K562 (cell line): ENCODE data around the gene CHGA. TPM values are rescaled to one million over a fixed set of nuclear protein-coding genes. Genes with fewer than 3 reads are reported as not detected.

Experiments
- ATAC-seq: fragments of 200-7000 bp; cut with Tn5 transposase; 3 replicates; pipeline ENCODE4 v1.9.1; 2020; ENCODE audit warnings: moderate library complexity
- BruUV-seq: library from RNA; stranded (reverse); fragments of 400-500 nt; replicated peaks from 2 replicates; lab custom pipeline; 2021; lab: Mats Ljungman, UMichigan
- CTCF ChIA-PET: fragments of 300-600 bp; formaldehyde crosslinking; extraction: SDS; loops from one replicate; lab custom pipeline; 2021; ENCODE audit warnings: low intra/inter-chr PET ratio; lab: Yijun Ruan, JAX
- POLR2A ChIA-PET: fragments of 300-600, 350-650 bp; sonication (Branson Sonifier 250); formaldehyde crosslinking; extraction: SDS; loops from one replicate; lab custom pipeline; 2021; ENCODE audit warnings: antibody characterized with exemption, inconsistent platforms; lab: Yijun Ruan, JAX
- DNase-seq, 4 experiments: peaks; one replicate each; pipeline versions ENCODE4 v3.0.0 to v3.0.0-alpha.2; 2011 to 2018; ENCODE audit warnings: low spot score in 3 of 4, mixed read lengths in 3 of 4; ENCODE audit errors: extremely low read depth in 1 of 4
- FAIRE-seq: peaks from 2 replicates; lab custom pipeline; 2011; peaks lifted over from hg19 to GRCh38; lab: Jason Lieb, UNC
- H2AFZ ChIP-seq: 2 replicates; pipeline ENCODE4 v1.6.0; 2011; ENCODE audit warnings: low read depth, low read length, control low read depth, inconsistent platforms
- H3K27ac ChIP-seq: fragments of 200-600 bp; 3 replicates; pipeline ENCODE4 v1.8.0; 2011; ENCODE audit warnings: low read depth, mild to moderate bottlenecking, control low read depth, inconsistent platforms, low read length, moderate library complexity, mixed read lengths; ENCODE audit errors: extremely low read depth
- H3K27me3 ChIP-seq, 2 experiments: fragments of 300-600 bp in 1 of 2; 2 replicates in 1 of 2; 3 replicates in 1 of 2; pipeline versions ENCODE4 v1.6.0 to v1.8.0; 2011; ENCODE audit warnings: inconsistent platforms in 2 of 2, low read length in 2 of 2, mild to moderate bottlenecking in 1 of 2, mixed read lengths in 1 of 2, moderate library complexity in 1 of 2; ENCODE audit not compliant: control insufficient read depth in 2 of 2, insufficient read depth in 2 of 2
- H3K36me3 ChIP-seq: fragments of 300-600 bp; 3 replicates; pipeline ENCODE4 v1.8.0; 2011; ENCODE audit warnings: mild to moderate bottlenecking, low read length, inconsistent platforms; ENCODE audit not compliant: control insufficient read depth, insufficient read depth
- H3K4me1 ChIP-seq, 2 experiments: fragments of 200-600 bp in 1 of 2; replicated peaks in 1 of 2; 2 replicates in 1 of 2; 3 replicates in 1 of 2; pipeline versions ENCODE4 v1.5.1 to v1.8.0; 2011; ENCODE audit warnings: inconsistent platforms in 2 of 2, low read length in 2 of 2, mild to moderate bottlenecking in 1 of 2, mixed read lengths in 1 of 2, moderate library complexity in 1 of 2; ENCODE audit not compliant: control insufficient read depth in 2 of 2, insufficient read depth in 2 of 2
- H3K4me2 ChIP-seq: 2 replicates; pipeline ENCODE4 v1.6.1; 2011; ENCODE audit warnings: low read length, control low read depth, inconsistent platforms, mixed read lengths; ENCODE audit not compliant: insufficient read depth
- H3K4me3 ChIP-seq: fragments of 200-600 bp; sonication (generic), shearing (Covaris generic); 2 replicates; pipeline ENCODE4 v1.5.1; 2016; ENCODE audit warnings: control low read depth, inconsistent platforms
- H3K79me2 ChIP-seq: fragments of 200-600 bp; 3 replicates; pipeline ENCODE4 v1.8.0; 2011; ENCODE audit warnings: low read length, inconsistent platforms; ENCODE audit not compliant: control insufficient read depth, insufficient read depth
- H3K9ac ChIP-seq, 2 experiments: 2 replicates each; pipeline versions ENCODE4 v1.6.0 to v1.6.1; 2011; ENCODE audit warnings: low read depth in 2 of 2, low read length in 2 of 2, control low read depth in 1 of 2, inconsistent platforms in 1 of 2, mild to moderate bottlenecking in 1 of 2, mixed read lengths in 1 of 2; ENCODE audit not compliant: insufficient read depth in 1 of 2
- H3K9me1 ChIP-seq: one replicate; pipeline ENCODE4 v1.6.0; 2011; ENCODE audit warnings: inconsistent platforms, mild to moderate bottlenecking, low read length, moderate library complexity; ENCODE audit not compliant: control insufficient read depth, insufficient read depth
- H3K9me3 ChIP-seq: replicated peaks from 2 replicates; pipeline ENCODE4 v1.5.1; 2011; ENCODE audit warnings: low read depth, low read length, inconsistent platforms; ENCODE audit not compliant: control insufficient read depth, insufficient read depth
- H4K20me1 ChIP-seq: replicated peaks from 2 replicates; pipeline ENCODE4 v1.6.1; 2011; ENCODE audit warnings: low read length, inconsistent platforms, mixed read lengths; ENCODE audit not compliant: control insufficient read depth, insufficient read depth
- ARHGAP35 ChIP-seq: fragments of 450-650 bp; IDR thresholded peaks from 2 replicates; pipeline ENCODE4 v1.6.1; 2018; ENCODE audit not compliant: partially characterized antibody
- FOXJ2 ChIP-seq: fragments of 200-800 bp; sonication (Bioruptor generic); IDR thresholded peaks from 2 replicates; pipeline ENCODE4 v1.6.1; 2016; ENCODE audit warnings: missing genetic modification characterization, missing compliant biosample characterization
- GABPB1 ChIP-seq: sonication (generic); formaldehyde crosslinking; IDR thresholded peaks from 2 replicates; pipeline ENCODE4 v1.8.0; 2022; ENCODE audit warnings: mild to moderate bottlenecking, missing genetic modification reagents
- HMGN3 ChIP-seq: IDR thresholded peaks from 2 replicates; pipeline ENCODE4 v1.6.1; 2011; ENCODE audit warnings: borderline replicate concordance, low read depth, mild to moderate bottlenecking, mixed read lengths, low read length; ENCODE audit not compliant: insufficient read length; ENCODE audit errors: extremely low read depth
- HNRNPK ChIP-seq: fragments of 200-400 bp; formaldehyde crosslinking; IDR thresholded peaks from one replicate; pipeline ENCODE4 v1.6.1; 2018; ENCODE audit warnings: mild to moderate bottlenecking, low read depth, low read length; ENCODE audit not compliant: poor library complexity, severe bottlenecking
- KLF1 ChIP-seq: fragments of 450-650 bp; IDR thresholded peaks from 2 replicates; pipeline ENCODE4 v1.6.1; 2016; ENCODE audit warnings: missing genetic modification characterization, missing compliant biosample characterization
- MXD1 ChIP-seq: fragments of 250-450 bp; sonication (Bioruptor Pico); IDR thresholded peaks from 2 replicates; pipeline ENCODE4 v1.8.0; 2021; ENCODE audit warnings: borderline replicate concordance, mild to moderate bottlenecking, moderate library complexity; ENCODE audit not compliant: poor library complexity, severe bottlenecking
- PHF8 ChIP-seq: fragments of 200-600 bp; sonication (generic); IDR thresholded peaks from 2 replicates; pipeline ENCODE4 v1.6.1; 2012; ENCODE audit warnings: mixed run types, mild to moderate bottlenecking, inconsistent platforms, low read length, moderate library complexity, borderline replicate concordance
- PYGO2 ChIP-seq: fragments of 450-650 bp; IDR thresholded peaks from 2 replicates; pipeline ENCODE4 v1.6.1; 2016; ENCODE audit warnings: mild to moderate bottlenecking, missing genetic modification characterization, moderate library complexity, missing compliant biosample characterization
- SIN3A ChIP-seq, 2 experiments: fragments of 150-350 bp in 1 of 2; IDR thresholded peaks; 2 replicates each; pipeline ENCODE4 v1.6.1; 2011 to 2016; ENCODE audit warnings: borderline replicate concordance in 2 of 2, low read depth in 2 of 2, low read length in 2 of 2, mild to moderate bottlenecking in 2 of 2, moderate library complexity in 2 of 2; ENCODE audit not compliant: control insufficient read depth in 1 of 2
- SP1 ChIP-seq: sonication (generic); formaldehyde crosslinking; IDR thresholded peaks from 2 replicates; pipeline ENCODE4 v1.8.1; 2022; ENCODE audit warnings: mild to moderate bottlenecking, missing genetic modification reagents
- ZC3H11A ChIP-seq: IDR thresholded peaks from 2 replicates; pipeline ENCODE4 v1.6.1; 2012; ENCODE audit warnings: low read depth, low read length, improper control_type of control experiment
- ZFP30 ChIP-seq: fragments of 250-450 bp; sonication (Bioruptor Pico); IDR thresholded peaks from 2 replicates; pipeline ENCODE4 v1.8.0; 2022; ENCODE audit warnings: moderate library complexity, mild to moderate bottlenecking, inconsistent platforms, borderline replicate concordance
- ZNF224 ChIP-seq: sonication (generic); formaldehyde crosslinking; IDR thresholded peaks from 2 replicates; pipeline ENCODE4 v1.8.0; 2022; ENCODE audit warnings: mild to moderate bottlenecking, missing genetic modification reagents
- ZNF507 ChIP-seq: conservative IDR thresholded peaks from 2 replicates; pipeline ENCODE4 v1.6.1; 2017; ENCODE audit warnings: missing genetic modification characterization, missing compliant biosample characterization
- ZNF589 ChIP-seq: fragments of 200-800 bp; sonication (Bioruptor generic); IDR thresholded peaks from 2 replicates; pipeline ENCODE4 v1.6.1; 2016; ENCODE audit warnings: low read depth, missing genetic modification characterization, missing compliant biosample characterization
- WGBS: fragments of 100-300 bp; shearing (Covaris generic); methylation state at CpG from one replicate; pipeline ENCODE4 v1.1.6; 2016; ENCODE audit warnings: low coverage, mixed read lengths; ENCODE audit not compliant: insufficient coverage; ENCODE audit errors: missing lambda C conversion rate; 5-methylcytosine and 5-hydroxymethylcytosine counted together
- in situ Hi-C: fragments of 300-500 bp; cut with MboI; formaldehyde crosslinking; loops from 4 replicates; pipeline ENCODE4 v1.15.0; 2018; ENCODE audit warnings: inconsistent platforms, mixed read lengths
- intact Hi-C: fragments of 100-400 bp; cut with micrococcal nuclease; formaldehyde crosslinking; loops from 2 replicates; pipeline ENCODE4 v1.14.2; 2022
- polyA plus RNA-seq, 8 experiments: library from polyadenylated mRNA; depleted of rRNA in 4 of 8; stranded (reverse) in 5 of 8; unstranded in 3 of 8; fragments of >200 nt; fragmentation: Nextera tagmentation in 2 of 8; fragmentation: Illumina TruSeq in 1 of 8; extraction: Ambion mirVana in 2 of 8; extraction: Trizol in 1 of 8; gene quantifications; 2 replicates each; pipeline versions ENCODE4 v1.2.1 to v1.2.3, GENCODE V29; 2011 to 2014; ENCODE audit warnings: inconsistent platforms in 1 of 8, missing spikeins in 1 of 8
- total RNA-seq, 7 experiments: library from RNA; depleted of rRNA in 6 of 7; stranded (reverse); fragments of >200 nt in 6 of 7; fragmentation: Illumina TruSeq in 2 of 7; extraction: Trizol in 2 of 7; gene quantifications; 2 replicates each; pipeline versions ENCODE4 v1.2.1 to v1.2.3, GENCODE V29; 2011 to 2021; ENCODE audit warnings: low replicate concordance in 1 of 7

Gene CHGA
- total and polyA plus RNA-seq, 9 of the 15 experiments (the other 6 are each of a cell fraction or from before 2014, with no cell fraction given), result not detected

GRCh38 chr14:92961567-92961855, 38.6 kb downstream of the CHGA start:
- Histone ChIP-seq H3K9me1 (no peaks in the 10 kb centered on the region), H3K27ac (no peak overlapping the region), H3K4me3 (no peak overlapping the region), H3K79me2 (0 out of 3 replicates have a peak, but pooled peaks cover 1% of the 10 kb centered on the region), H3K4me2 (no peak overlapping the region), H3K36me3 (peaks cover 12% of the 10 kb centered on the region; the same call in 1 of the 3 replicates), H3K4me1 (no peaks in the 10 kb centered on the region; a peak in 1 of 5 replicates), H3K9ac (no peak overlapping the region), H2AFZ (no peak overlapping the region), H4K20me1 (no peaks in the 10 kb centered on the region), H3K9me3 (no peaks in the 10 kb centered on the region), H3K27me3 (no peaks in the 10 kb centered on the region)
- FAIRE-seq, result no peak
- POLR2A ChIA-PET, result no interaction called here
- intact Hi-C loops (no loop called here), in situ Hi-C loops (no loop called here)
- 86% methylated on average over 7 of the region's 7 CpGs for WGBS
- no TSS peak for BruUV-seq
- no peak for ATAC-seq
- CTCF ChIA-PET, result no interaction called here
- no peak for TF ChIP-seq MXD1 (CRISPR knock-in tag)
- no peak for TF ChIP-seq HNRNPK
- TF ChIP-seq ZNF507 (tag), result no peak
- no peak for TF ChIP-seq SIN3A (IDR thresholded peaks at IDR 0.05; ENCODE audit: borderline replicate concordance in 2 of 2, control insufficient read depth in 1 of 2, low read depth in 2 of 2, low read length in 2 of 2)
- no peak for TF ChIP-seq PYGO2
- TF ChIP-seq GABPB1 (CRISPR knock-in tag), result no peak
- no peak for TF ChIP-seq ZFP30 (CRISPR knock-in tag)
- no peak for TF ChIP-seq ZC3H11A
- TF ChIP-seq ARHGAP35, result no peak
- no peak for TF ChIP-seq SP1
- TF ChIP-seq HMGN3, result no peak
- TF ChIP-seq PHF8, result no peak
- TF ChIP-seq ZNF224, result no peak
- TF ChIP-seq KLF1, result no peak
- TF ChIP-seq FOXJ2 (tag), result no peak
- no peak for TF ChIP-seq ZNF589 (CRISPR knock-in tag)
- no peak for DNase-seq
